HG03460 (cell line): ENCODE results near the gene KLHL29.

Source experiments
- ATAC-seq: cut with Tn5 transposase; IDR thresholded peaks from one replicate; pipeline ENCODE4 v1.9.1; 2021; ENCODE audit not compliant: unreplicated experiment

KLHL29 gene

DNA sequence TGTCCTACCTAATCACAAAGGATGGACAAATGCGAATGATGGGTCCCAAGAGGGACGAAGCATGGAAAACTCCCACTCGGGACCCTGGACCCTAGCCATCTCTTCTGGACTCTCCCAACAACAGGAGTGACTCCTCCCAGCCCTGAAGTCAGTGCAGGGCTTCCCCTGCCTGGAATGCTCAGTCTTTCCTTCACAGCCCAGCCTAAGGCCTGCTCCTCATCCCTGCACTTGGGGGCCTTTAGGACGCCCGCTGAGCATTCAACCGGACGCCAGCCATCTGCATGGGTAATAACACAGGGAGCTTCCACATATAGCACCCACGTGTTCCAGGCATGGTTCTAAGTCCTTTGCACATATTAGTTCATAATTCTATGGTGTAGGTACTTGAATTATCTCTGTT lies 237.5 kb downstream of the KLHL29 start:
- ATAC-seq: no peak

DNA sequence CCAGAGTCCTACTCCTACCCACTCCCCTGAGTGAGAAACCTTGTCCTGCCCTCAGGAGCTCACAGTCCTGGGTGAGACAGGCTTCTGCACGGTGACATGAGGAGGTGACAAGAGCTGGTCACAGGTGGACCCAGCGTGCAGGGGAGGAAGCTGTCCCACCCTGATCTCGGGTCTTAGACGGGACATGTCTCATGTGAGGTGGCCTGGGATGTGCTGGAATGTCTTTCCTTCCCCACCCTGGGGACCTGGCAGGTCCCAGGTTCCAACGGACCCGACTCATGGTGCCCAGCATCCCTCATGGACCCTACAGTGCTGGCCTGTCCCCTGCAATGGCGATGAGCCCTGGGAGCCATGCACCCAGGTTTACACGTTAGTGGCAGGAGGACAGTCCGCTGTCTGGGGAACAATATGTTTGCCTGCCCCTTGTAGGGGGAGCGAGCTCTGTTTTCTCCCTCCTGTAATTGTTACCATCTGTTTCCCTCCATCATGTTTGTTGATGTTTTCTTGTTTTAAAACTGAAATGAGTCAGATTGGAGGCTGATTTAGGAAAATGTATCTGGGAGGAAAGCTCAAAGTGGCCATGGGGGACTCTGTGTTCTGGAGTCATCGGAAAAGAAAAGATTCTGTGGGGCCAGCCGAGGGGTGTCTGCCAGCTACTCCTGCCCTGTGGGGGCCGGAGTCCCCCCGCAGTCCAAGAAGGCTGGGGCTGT lies 238.1 kb downstream of the KLHL29 start:
- no peak for ATAC-seq

DNA sequence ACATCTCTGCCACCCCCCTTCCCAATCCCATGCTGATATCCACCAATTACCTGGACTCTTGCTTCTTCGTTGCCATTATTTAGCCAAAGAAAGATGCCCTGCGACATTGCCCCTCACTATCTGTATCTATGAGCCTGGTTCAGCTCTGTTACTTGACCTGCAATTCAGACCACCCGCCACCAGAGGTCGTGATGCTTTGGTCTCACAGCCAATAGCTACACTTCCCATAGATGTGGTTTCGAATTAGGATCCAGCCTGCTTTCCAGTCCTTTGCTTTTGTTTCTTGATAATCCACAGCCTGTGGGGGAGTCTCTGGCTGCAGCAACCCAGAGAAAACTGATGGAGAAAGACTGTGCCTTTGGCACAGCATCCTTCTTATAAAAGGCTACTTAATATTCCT lies 239.4 kb downstream of the KLHL29 start:
- ATAC-seq: no peak

DNA sequence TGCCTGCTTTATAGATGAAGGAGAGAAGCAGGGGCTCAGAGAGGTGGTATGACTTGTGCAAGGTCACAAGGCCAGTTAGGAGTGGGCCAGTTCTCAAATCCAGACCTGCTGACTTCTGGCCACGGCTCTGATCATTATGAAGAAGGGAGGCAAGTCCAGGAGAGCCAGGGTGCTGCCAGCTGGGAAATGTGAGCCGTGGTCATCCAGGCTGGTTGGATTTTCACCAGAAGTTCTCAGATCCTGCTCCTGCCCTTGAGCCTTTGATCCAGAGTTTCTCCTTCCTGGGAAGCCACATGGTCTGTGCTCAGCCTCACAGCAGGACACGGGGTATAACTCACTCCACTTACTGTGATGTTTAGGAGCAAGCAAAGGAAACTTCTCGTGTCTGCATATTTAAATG lies 239.9 kb downstream of the KLHL29 start:
- no peak for ATAC-seq

DNA sequence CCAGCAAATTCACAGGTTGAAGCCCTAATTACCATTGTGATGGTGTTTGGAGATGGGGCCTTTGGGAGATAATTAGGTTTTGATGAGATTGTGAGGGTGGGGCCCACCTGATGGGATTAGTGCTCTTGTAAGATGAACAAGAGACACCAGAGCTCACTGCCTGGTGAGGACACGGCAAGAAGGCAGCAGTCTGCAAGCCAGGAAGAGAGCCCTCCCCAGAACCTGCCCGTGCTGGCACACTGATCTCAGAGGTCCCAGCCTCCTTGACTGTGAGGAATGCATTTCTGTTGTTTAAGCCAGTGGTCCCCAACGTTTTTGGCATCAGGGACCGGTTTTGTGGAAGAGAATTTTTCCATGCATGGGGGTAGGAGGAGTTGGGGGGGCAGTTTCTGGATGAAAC lies 240.7 kb downstream of the KLHL29 start:
- ATAC-seq: no peak

DNA sequence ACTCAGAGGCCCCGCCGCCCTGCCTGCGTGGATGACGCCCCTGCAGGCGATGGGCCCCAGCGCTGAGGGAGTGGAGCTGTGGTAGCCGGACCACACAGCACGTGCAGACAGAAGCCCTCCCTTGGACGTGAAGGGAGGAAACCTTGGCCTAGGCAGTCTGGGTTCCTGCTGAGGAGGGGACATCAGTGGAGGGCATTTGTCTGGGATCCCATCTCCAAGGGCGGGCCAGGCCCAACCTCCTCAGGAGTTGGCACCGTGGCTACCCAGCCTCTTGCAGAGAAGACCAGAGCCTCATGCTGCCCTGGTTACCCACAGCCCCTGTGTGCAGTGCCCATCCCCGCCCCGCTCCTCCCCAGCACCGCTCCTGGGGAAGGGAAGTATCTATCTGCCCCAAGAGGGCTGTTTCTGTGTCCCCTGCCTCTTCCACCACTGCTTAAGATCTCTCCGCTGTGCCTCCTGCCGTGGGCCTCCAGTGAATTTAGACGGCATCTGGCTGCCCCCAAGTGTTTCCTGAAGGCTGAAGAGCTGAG lies 241.8 kb downstream of the KLHL29 start:
- ATAC-seq: no peak

DNA sequence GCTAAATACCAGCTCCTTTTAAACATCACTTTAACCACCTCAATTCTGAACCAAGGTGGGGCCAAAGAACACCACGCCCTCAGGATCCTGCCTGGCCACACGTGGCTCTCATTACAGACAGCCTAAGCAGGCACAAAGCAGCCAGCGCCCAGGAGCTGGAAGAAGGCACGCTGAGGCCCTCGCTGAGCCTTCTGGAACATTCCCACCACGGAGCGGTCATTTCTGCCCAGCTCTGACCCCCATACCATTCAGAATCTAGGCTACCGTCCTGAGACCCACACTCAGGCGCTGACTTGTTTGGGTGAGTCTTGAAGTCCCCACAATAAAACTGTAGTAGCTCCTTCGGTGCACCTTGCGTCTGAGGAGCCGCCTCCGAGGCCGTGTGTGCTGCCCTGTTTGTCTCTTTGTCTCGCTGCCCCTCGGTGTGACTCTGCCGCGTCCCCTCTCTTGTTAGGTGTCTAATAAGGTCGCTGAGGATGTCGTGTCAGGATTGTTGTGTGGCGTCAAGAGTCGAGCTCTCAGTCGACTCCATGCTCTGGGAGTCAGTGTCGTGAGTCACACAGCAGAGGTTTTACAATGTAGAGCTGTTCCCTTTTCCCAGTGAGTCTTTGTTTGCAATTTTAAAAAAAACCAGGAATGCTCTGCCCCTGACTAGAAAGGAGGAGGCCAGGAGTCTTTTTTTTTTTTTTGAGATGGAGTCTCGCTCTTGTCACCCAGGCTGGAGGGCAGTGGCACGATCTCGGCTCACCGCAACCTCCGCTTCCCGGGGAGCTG lies 242.4 kb downstream of the KLHL29 start:
- ATAC-seq: no peak

DNA sequence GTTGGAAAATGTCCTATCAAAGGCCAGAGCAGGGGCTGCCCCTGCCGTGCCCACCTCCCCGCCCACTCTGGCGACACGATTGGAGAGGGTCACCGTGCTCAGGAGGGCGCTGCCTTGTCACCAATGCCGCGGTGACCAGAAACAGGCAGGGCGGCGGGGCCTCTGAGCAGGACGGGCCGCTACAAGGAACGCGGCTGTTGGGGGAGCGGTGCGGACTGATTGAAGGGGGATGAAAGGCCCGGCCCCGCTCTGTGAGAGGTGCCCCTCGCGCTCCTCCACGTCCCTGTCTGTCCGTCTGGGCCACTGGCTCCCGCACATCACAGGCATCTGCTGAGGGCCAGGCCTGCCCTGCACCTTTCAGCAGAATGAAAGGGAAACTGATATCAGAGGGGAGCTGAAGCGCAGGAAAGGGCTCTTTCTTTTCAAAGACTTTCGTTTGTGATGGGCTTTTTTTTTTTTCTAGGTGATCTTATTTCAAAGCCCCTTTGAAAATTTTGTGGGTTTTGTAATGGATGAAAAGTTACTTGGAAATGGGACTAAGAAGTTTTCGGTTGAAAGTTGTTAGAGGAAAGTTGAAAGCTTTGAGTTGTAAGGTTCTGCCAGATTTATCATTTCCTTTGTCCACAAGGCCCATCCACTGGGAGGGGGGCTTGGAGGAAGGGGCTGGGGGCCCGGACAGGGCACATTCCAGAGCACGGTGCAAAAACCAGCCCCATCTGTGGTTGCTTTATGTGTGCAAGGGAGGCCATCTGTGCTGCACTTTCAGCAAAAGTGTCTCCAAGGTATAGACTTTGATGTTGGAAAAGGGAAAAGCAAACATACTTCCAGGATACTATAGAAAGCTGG lies 244.2 kb downstream of the KLHL29 start:
- no peak for ATAC-seq

DNA sequence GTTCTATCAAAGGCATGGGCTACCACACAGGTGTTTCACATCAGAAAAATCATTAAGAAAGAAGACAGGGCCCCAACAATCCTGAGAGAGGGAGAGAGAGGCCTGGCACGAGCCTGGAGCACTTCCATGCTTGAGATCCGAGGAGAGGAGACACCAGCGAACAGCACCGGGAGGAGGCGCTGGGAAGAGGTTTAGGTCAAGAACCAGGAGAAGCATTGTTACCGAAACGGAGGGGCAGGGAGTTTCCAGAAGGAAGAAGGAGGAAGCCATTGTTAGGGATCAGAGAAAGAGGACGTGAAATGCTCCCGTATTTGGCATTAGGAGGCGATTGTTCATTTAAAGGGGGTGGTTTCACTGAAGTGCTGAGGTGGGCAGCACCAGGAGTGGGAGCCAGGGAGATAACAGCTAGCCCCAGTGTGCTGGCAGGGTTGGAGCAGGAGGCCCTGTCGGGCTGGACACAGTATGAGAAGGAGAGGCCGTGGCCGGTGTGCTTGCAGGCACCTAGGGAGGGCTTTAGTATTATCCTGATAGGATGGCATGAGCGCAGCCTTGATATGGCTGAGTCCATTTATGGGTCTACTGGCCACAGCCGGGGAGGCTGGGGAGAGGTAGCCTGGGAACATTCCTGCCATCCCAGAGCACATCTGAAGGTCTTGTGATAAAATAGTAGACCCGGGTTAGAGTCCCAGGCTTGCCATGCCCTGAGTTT lies 244.9 kb downstream of the KLHL29 start:
- ATAC-seq: no peak

DNA sequence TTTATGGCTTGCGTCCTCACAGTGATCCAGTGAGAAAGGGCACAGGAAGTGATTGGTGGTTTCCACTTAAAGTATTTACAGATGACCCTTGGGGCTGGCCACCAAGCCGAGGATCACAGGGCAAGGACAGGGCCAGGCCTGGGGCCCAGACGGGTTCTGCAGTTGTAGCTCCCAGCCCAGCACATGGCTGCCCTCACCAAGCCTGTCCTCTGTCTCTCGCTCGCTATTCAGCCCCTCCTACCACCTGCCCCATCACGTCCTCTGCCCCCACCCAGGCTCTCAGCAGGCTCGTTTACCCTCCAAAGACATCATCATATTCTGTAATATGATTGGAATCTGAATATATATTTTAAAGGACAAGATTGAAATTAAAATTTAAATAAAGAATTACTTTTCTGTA lies 246.0 kb downstream of the KLHL29 start:
- no peak for ATAC-seq

DNA sequence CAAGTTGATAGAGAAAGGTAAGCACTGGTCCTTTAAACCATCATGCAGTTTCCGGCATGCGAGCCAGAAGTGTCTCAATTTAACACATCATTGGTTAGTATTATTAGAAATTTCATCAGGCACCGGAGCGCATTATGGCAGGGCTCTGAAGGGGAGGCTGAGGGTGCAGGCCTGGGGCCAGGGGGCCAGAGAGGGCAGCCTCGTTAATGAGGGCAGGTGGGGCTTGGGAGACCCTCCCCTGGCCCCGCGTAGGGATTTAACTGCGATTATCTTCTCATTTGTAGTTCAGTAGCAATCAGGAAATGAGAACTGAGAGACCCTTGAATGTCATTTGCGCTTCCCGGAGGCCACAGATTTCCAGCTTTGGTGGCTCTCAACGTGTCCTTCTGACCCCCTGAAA lies 246.4 kb downstream of the KLHL29 start:
- no peak for ATAC-seq

DNA sequence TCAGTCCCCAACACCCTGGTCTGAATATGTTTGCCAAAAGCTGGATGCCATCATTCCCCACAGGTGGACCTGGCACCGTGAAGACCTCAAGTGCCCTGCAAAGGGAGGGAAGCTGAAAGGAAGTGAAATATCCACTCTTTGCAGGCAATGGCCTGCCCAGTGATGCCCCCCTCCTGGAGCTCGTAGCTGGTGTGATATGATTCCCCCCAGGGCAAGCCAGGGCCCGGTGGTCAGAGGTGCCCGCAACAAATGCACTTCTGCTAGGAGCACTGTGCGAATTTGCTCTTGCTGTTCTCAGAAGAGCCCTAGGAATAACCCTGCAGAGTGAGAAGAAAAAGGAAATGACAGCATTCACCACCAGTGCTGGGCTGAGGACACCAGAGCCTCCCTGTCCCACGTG lies 247.4 kb downstream of the KLHL29 start:
- ATAC-seq: no peak

DNA sequence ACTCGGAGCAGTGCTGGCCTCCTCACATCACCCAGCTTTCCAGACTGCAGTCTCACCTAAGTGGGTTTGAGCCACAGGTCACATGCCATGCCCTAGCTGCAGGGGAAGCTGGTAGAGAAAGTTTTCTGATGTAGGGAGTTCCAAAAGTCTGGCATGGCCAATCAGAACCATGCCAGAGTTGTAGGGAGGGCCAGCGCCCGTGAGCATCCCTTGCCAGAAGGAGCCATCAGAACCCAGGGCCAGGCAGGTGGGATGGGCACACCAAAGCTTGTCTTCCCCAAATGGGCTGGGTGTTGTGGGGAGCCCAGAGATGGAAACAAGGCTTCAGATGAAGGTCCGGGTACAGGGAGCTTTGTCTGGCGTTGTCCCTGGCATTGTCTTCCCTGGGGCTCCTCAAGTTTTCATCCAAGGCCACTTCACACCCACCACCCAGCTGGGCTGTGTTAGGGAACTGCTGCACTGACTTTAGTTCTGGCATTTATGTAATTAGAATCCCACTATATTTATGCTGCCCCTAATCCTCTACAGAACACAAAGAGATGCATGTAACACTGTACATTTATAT lies 247.9 kb downstream of the KLHL29 start:
- ATAC-seq: no peak

DNA sequence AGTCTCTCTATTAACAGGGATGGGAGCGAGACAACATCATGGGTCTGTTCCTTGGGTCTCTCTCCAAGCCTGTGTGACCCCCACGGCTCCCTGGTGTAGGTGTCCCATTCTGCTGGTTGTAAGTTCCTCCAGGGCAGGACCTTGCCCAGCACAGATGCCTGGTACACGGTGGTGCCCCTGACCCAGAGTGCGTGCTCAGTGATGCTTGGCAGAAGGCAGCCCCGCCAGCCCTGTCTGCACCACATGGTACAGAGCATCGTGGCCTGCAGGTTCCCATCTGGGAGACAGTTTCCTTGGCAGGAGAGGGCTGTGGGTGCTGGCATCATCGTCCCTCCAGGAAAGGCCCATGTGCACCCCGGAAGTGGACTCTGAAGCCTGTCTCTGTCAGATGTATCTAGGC lies 249.0 kb downstream of the KLHL29 start:
- no peak for ATAC-seq

DNA sequence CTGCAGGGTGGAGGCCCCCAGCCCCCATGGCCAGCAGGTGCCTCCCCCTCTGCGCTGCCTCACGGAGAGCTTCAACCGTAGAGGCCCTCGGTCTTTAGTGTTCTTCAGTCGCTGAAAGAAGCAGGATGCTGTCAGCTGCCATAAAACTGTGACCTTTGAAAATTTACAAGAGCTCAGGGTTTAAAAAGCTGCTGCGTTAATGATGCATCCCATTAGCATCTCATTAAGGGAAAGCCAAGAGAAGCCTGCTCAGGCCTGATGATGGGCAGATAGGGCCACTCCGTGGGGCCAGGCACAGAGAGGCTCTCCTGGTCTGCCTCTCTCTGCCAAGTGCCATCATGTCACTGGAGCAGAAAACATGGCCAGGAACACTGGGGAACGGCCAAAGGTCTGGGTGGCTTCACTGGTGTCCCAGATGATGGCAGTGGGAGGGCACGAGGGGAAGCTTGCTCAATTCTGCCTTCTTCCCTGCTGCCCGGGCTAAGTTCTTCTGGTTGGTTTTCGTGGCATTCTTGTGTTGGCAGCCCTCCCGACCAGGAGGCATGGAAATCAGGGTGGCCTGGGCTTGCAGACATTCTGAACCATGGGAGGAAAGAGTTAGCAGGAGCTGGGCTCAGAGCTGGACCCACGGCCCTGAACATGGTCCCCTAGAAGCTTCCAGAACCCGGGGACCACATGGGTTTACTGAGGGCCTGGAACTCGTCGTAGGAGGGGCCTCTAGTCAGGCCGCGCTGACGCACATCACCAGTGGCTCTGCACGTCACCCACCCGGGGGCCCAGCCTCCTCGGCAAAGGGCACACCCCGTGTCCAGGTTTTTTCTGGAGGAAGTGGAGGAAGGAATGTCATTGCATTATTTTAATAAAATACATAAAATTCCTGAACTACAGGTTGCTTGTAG lies 250.7 kb downstream of the KLHL29 start:
- no peak for ATAC-seq

DNA sequence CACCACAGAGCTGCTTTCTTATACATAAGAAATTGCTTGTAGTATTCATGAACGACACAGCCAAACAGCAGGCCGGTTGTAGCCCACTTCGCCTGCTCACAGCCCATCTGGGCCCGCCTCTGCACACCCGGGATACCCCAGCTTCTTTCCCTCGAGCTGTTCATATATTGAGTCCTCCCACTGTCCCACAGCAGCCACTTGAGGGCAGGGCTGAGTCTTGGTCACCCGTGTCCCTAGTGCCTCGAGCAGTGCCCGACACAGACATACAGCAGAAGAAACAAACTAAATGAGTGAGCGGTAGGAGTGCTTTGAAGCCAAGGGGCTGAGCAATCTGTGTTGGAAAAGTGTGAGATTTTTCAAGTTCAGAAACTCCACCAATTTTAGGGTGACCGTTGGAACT lies 251.4 kb downstream of the KLHL29 start:
- ATAC-seq: no peak

DNA sequence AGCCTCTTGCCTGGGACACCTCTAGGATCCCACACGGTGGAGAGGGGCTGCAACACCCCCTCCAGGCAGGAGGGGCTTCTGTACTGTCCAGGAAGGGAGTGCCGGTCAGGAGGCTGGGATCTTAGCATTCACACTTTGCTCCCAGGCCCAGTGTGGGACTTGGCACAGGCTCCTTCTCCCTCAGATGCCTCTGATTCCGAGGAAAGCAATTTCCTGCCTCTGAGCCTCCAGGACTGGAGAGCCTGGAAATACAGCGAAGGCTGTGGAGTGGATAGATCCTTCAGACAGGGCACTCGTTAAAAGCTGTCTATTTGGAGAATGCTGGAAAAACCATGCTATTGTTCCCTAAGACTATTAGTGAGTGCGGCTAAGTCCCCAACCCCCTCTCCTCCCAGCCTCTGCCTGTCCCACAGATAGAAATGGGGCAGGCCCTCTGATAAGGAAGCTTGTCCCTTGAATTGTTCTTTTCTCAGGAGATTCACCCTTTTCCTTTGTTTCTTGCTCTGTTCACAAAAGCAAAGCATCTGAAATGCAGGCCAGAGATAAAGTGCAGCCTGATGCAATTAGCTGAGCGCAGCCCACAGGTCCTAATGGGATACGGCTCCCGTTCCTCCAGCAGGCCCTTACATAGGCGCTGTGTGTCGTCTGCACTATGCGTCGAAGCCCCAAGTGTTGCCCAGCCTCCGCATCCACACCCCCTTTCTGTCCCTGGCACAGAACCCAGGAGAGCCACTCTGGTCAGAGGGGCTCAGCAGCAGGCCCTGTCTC lies 252.2 kb downstream of the KLHL29 start:
- ATAC-seq: no peak

DNA sequence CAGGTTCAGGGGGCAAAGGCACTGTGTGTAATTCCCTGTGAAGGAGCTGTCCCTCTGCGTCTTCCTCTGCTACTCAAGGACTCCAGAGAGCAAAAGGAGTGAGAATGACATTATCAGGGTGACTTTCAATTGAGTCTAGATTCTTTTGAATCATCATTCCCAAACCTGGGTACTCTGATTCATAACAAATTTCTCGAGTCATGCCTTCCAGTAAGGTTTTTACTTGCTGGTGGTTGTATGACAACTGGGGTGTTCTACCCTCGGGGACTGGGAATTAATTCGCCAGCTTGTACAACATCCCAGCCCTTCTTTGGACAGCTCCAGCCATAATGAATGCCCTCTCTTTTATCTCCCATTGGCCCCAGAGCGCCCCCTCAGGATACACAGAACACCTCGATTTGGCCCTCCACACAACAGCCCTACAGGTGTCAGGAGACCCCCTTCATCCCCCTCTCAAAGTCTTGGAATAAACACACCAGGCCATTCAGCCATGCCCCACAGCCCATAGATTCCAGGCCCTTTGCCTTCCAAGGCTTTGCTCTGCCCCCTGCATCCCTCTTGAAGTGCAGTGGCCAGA lies 254.5 kb downstream of the KLHL29 start:
- no peak for ATAC-seq
